Cardiac muscle cell (in vitro differentiated cells and primary cell): ENCODE measurements around the gene SPIB. TPM values are rescaled to one million over a fixed set of nuclear protein-coding genes. Genes with fewer than 3 reads are reported as not detected.
A peak's percentile ranks its signal among the peaks of the same experiment; 100 is the strongest.
"Not testable (repeated sequence)": the region's sequence is repeated elsewhere in the genome, so short reads cannot be mapped to it uniquely, and the experiment has no call there.

ENCODE experiments used
- DNase-seq, 2 donors: peaks; one replicate each; pipeline versions ENCODE4 v3.0.0 to v3.0.0-alpha.2; 2010 to 2017; ENCODE audit warnings: low read depth in 1 of 2, low spot score in 1 of 2
- H3K27ac ChIP-seq: fragments of 200-600 bp; sonication (generic); 2 replicates; pipeline ENCODE4 v1.5.1; 2016
- H3K27me3 ChIP-seq: fragments of 200-600 bp; sonication (generic); 2 replicates; pipeline ENCODE4 v1.6.0; 2016; ENCODE audit warnings: control low read depth
- H3K36me3 ChIP-seq: fragments of 200-600 bp; sonication (generic); 2 replicates; pipeline ENCODE4 v1.5.1; 2016; ENCODE audit warnings: control low read depth
- H3K4me1 ChIP-seq: fragments of 200-600 bp; sonication (generic); 2 replicates; pipeline ENCODE4 v1.8.1; 2017; ENCODE audit warnings: low read depth, mild to moderate bottlenecking, mixed run types
- H3K4me3 ChIP-seq: fragments of 200-600 bp; sonication (generic); 2 replicates; pipeline ENCODE4 v1.5.1; 2016; ENCODE audit warnings: mild to moderate bottlenecking
- H3K9me3 ChIP-seq: fragments of 200-600 bp; sonication (generic); 2 replicates; pipeline ENCODE4 v1.5.1; 2017; ENCODE audit warnings: low read depth, mild to moderate bottlenecking, control low read depth
- polyA plus RNA-seq: library from polyadenylated mRNA; unstranded; fragments of >200 nt; fragmentation: Nextera tagmentation; extraction: Ambion mirVana; gene quantifications from 2 replicates; pipeline ENCODE4 v1.2.1, GENCODE V29; 2016
- total RNA-seq: library from RNA; depleted of rRNA; stranded (reverse); fragments of >200 nt; gene quantifications from 2 replicates; pipeline ENCODE4 v1.2.3, GENCODE V29; 2016
- TF ChIP-seq, protein P1 (sequence below): IDR thresholded peaks from 2 replicates; pipeline ENCODE4 v1.5.1; 2012; ENCODE audit warnings: low read depth, mild to moderate bottlenecking, low read length

Gene SPIB
- total and polyA plus RNA-seq, 2 experiments from 2014 or later, result 0.15 to 1.5 TPM

DNA sequence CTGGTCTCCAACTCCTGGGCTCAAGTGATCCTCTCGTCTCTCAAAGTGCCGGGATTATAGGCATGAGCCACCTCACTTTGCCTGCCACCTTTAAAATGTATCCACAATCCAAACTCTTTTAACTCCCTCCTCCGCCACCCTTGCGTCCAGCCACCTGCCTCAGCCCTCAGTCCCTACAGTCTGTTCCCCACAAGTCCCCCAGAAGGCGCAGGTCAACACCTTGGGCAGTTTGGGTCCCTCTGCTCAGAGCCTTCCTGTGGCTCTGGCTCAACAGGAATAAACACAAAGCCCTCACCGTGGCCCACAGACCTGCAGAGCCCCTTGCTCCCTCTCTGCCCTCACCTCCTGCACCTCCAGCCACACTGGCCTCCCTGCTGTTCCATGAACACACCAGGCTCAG is 50.1 kb downstream of the SPIB start:
- Histone ChIP-seq H3K27me3 (no peaks in the 10 kb centered on the region), H3K36me3 (no peaks in the 10 kb centered on the region), H3K27ac (no peak overlapping the region), H3K9me3 (no peaks in the 10 kb centered on the region), H3K4me3 (no peak overlapping the region), H3K4me1 (no peaks in the 10 kb centered on the region)
- DNase-seq, result no peak
- TF ChIP-seq, protein P1, sequence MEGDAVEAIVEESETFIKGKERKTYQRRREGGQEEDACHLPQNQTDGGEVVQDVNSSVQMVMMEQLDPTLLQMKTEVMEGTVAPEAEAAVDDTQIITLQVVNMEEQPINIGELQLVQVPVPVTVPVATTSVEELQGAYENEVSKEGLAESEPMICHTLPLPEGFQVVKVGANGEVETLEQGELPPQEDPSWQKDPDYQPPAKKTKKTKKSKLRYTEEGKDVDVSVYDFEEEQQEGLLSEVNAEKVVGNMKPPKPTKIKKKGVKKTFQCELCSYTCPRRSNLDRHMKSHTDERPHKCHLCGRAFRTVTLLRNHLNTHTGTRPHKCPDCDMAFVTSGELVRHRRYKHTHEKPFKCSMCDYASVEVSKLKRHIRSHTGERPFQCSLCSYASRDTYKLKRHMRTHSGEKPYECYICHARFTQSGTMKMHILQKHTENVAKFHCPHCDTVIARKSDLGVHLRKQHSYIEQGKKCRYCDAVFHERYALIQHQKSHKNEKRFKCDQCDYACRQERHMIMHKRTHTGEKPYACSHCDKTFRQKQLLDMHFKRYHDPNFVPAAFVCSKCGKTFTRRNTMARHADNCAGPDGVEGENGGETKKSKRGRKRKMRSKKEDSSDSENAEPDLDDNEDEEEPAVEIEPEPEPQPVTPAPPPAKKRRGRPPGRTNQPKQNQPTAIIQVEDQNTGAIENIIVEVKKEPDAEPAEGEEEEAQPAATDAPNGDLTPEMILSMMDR, result no peak

DNA sequence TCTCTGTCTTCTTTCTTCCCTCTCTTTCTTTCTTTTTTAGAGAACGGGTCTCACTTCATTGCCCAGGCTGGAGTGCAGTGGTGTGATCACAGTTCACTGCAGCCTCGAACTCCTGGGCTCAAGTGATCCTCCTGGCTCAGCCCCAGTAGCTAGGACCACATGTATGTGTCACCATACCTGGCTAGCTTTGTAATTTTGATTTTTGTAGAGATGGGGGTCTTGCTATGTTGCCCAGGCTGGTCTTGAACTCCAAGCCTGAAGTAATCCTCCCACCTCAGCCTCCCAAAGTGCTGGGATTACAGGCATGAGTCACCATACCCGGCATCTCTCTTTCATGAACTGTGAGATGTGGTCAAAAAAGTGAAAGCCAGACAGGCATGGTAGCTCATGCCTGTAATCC is 54.6 kb downstream of the SPIB start:
- not testable (repeated sequence) for H3K36me3 ChIP-seq, H3K9me3 ChIP-seq, H3K4me1 ChIP-seq, H3K27me3 ChIP-seq, DNase-seq, H3K27ac ChIP-seq, H3K4me3 ChIP-seq

DNA sequence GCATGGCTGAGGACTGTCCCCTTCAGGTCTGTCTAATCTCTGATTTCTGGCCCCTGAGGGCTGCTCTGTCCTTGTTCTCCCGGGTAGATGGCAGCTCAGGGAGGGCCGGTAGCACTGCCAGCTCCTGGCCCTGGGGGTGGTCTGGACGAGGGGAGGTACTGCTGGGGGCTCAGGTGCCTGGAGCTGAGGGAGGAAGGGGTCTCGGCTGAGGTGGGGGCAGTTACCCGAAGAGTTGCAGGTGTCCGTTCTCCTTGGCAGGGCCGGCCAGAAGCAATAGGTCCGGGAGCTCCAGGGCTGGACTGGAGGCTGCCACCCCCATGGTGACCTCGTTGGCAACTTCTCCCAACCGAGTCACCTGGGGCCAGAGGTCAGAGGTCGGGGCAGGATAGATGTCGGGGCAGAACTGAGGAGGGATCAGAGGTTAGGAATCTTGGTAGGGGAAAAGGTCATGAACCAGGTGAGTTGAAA is 56.4 kb downstream of the SPIB start:
- H3K9me3 ChIP-seq, result no peaks in the 10 kb centered on the region
- H3K36me3 ChIP-seq, result peaks cover 6% of the 10 kb centered on the region
- DNase-seq, result no peak
- TF ChIP-seq, protein P1, result no peak
- H3K4me1 ChIP-seq, result peaks cover 4% of the 10 kb centered on the region
- no peak overlapping the region for H3K27ac ChIP-seq
- no peaks in the 10 kb centered on the region for H3K27me3 ChIP-seq
- no peak overlapping the region for H3K4me3 ChIP-seq

DNA sequence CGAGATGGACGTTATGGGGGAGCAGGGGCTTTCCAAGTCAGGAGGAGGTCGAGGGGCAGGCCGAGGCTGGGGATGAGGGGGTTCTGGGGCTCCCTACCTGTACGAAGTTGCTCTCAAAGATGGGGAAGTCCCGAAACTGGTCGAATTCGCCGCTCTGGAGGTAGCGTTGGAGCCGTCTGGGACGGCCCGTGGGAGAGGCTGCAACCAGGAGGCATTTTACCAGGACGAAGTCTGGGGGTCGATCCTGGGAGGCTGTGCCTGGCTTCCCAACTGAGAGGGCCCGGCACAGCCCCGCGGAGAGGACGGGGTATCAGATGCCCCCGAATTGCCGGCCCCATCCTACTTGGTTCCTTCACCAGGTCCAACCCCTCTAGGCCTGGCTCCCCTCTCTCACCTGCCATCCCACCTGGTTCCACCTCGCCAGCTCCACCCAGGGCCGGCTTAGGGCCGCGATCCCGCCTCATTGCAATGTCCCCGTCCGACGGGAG is 57.0 kb downstream of the SPIB start:
- TF ChIP-seq, protein P1, result no peak
- no peak for DNase-seq
- Histone ChIP-seq H3K27ac (no peak overlapping the region), H3K4me3 (no peak overlapping the region), H3K4me1 (peaks cover 4% of the 10 kb centered on the region), H3K9me3 (no peaks in the 10 kb centered on the region), H3K36me3 (peaks cover 7% of the 10 kb centered on the region), H3K27me3 (no peaks in the 10 kb centered on the region)

DNA sequence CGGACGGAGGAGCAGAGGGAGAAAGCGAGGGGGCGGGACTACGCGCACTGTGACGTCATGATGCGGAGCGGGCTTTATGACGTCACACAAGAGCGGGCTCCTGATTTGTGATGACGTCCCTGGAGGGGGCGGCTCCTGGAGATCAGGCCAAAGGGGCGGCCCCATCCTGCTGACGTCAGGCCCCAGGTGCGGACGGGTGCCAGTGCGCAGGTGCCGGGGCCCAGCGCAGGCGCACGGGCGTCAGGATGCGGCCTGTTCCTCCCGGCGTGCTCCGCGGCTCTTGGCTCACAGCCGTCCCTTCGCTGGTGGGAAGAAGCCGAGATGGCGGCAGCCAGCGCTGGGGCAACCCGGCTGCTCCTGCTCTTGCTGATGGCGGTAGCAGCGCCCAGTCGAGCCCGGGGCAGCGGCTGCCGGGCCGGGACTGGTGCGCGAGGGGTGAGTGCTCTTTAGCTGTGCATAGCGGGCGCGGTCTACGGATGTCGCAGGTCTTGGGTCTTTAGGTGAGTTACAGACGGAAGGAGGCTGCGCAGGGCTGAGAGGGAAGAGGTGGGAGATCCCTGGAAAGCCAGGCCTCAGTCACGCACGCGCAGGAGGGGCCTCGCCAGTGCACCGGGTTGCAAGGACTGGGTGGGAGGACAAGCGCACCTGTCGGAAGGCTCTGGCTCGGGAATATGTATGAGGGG is 57.6 kb downstream of the SPIB start, which contains the start of the genes EMC10 and GARIN5A:
TSS of gene EMC10 (plus strand) at position 284 of the 683 bp plus-strand sequence. CDS start at position 322, 38 bp downstream.
TSS of gene GARIN5A (minus strand) at position 625 of the 683 bp plus-strand sequence. CDS start at position 165, 460 bp downstream.
- Histone ChIP-seq H3K36me3 (peaks cover 7% of the 10 kb centered on the region), H3K4me3 (peak within 1 kb of the TSS; percentile 51), H3K9me3 (no peaks in the 10 kb centered on the region), H3K27ac (peak within 1 kb of the TSS; percentile 90), H3K27me3 (no peaks in the 10 kb centered on the region), H3K4me1 (peaks cover 4% of the 10 kb centered on the region)
- DNase-seq, result peak; percentile 92 to 97
- TF ChIP-seq, protein P1, result no peak

DNA sequence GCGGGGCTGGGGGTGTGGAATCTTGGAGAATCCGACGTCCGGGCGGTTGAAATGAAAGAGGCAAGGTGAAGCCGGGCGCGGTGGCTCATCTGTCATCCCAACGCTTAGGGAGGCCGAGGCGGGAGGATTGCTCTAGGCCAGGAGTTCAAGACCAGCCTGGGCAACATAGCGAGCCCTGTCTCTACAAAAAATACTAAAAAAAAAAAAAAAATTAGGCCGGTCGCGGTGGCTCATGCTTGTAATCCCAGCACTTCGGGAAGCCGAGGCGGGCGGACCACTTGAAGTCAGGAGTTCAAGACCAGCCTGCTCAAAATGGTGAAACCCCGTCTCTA is 58.1 kb downstream of the SPIB start:
- H3K9me3 ChIP-seq, result no peaks in the 10 kb centered on the region
- H3K4me1 ChIP-seq, result peaks cover 4% of the 10 kb centered on the region
- DNase-seq, result no peak
- H3K4me3 ChIP-seq, result peak overlapping the region; percentile 51
- H3K27me3 ChIP-seq, result no peaks in the 10 kb centered on the region
- peaks cover 7% of the 10 kb centered on the region for H3K36me3 ChIP-seq
- TF ChIP-seq, protein P1, result no peak
- peak overlapping the region; percentile 90 for H3K27ac ChIP-seq
